HepG2 (cell line): ENCODE data around the gene KCNAB1. TPM values are rescaled to one million over a fixed set of nuclear protein-coding genes. Genes with fewer than 3 reads are reported as not detected.

Experiments used
- FOXK2 ChIP-seq: fragments of 450-650 bp; IDR thresholded peaks from 2 replicates; pipeline ENCODE4 v1.6.1; 2016
- JUNB ChIP-seq: sonication (generic); formaldehyde crosslinking; IDR thresholded peaks from 2 replicates; pipeline ENCODE4 v1.8.0; 2022; ENCODE audit warnings: missing genetic modification reagents, mild to moderate bottlenecking, borderline replicate concordance
- MAZ ChIP-seq, 2 experiments: sonication (generic) in 1 of 2; formaldehyde crosslinking in 1 of 2; IDR thresholded peaks; 2 replicates each; pipeline versions ENCODE4 v1.5.0 to v1.6.1; 2012 to 2020; ENCODE audit warnings: low read depth in 2 of 2, mild to moderate bottlenecking in 2 of 2, borderline replicate concordance in 1 of 2, improper control_type of control experiment in 1 of 2, low read length in 1 of 2, missing genetic modification reagents in 1 of 2, moderate library complexity in 1 of 2
- PRDM15 ChIP-seq: sonication (generic); formaldehyde crosslinking; IDR thresholded peaks from 2 replicates; pipeline ENCODE4 v1.4.0; 2020; ENCODE audit warnings: missing genetic modification reagents
- YEATS4 ChIP-seq: sonication (generic); formaldehyde crosslinking; IDR thresholded peaks from 2 replicates; pipeline ENCODE4 v1.4.0; 2020; ENCODE audit warnings: missing genetic modification reagents, borderline replicate concordance
- ZBTB14 ChIP-seq: sonication (generic); formaldehyde crosslinking; IDR thresholded peaks from 2 replicates; pipeline ENCODE4 v1.4.0; 2020; ENCODE audit warnings: missing genetic modification reagents
- ZNF232 ChIP-seq: sonication (generic); formaldehyde crosslinking; IDR thresholded peaks from 2 replicates; pipeline ENCODE4 v1.4.0; 2020; ENCODE audit warnings: missing genetic modification reagents, borderline replicate concordance
- ZNF276 ChIP-seq: sonication (generic); formaldehyde crosslinking; IDR thresholded peaks from 2 replicates; pipeline ENCODE4 v1.4.0; 2020; ENCODE audit warnings: mild to moderate bottlenecking, low read depth, missing genetic modification reagents
- ZNF567 ChIP-seq: sonication (generic); formaldehyde crosslinking; IDR thresholded peaks from 2 replicates; pipeline ENCODE4 v1.8.1; 2023; ENCODE audit warnings: mild to moderate bottlenecking, missing genetic modification reagents, borderline replicate concordance
- ZNF770 ChIP-seq: sonication (generic); formaldehyde crosslinking; IDR thresholded peaks from 2 replicates; pipeline ENCODE4 v1.5.0; 2020; ENCODE audit warnings: mild to moderate bottlenecking, missing genetic modification reagents
- polyA plus RNA-seq, 8 experiments: library from polyadenylated mRNA; depleted of rRNA in 3 of 8; stranded (reverse) in 7 of 8; unstranded in 1 of 8; fragments of >200 nt; fragmentation: Illumina TruSeq in 4 of 8; extraction: Trizol in 4 of 8; gene quantifications; 2 replicates each; pipeline versions ENCODE4 v1.2.1 to v1.2.3, GENCODE V29; 2011 to 2016; ENCODE audit warnings: low read depth in 4 of 8, missing spikeins in 1 of 8, mixed read lengths in 1 of 8; ENCODE audit not compliant: insufficient read depth in 1 of 8
- total RNA-seq, 5 experiments: library from RNA; depleted of rRNA; stranded (reverse); fragments of >200 nt; fragmentation: Illumina TruSeq; extraction: Trizol; gene quantifications; 2 replicates each; pipeline ENCODE4 v1.2.3, GENCODE V29; 2016; ENCODE audit warnings: low read depth in 1 of 5
- TF ChIP-seq, protein P1 (sequence below): sonication (generic); formaldehyde crosslinking; IDR thresholded peaks from 2 replicates; pipeline ENCODE4 v1.4.0; 2020; ENCODE audit warnings: low read depth, mild to moderate bottlenecking, missing genetic modification reagents
- TF ChIP-seq, protein P2 (sequence below): fragments of 450-650 bp; IDR thresholded peaks from 2 replicates; pipeline ENCODE4 v1.6.1; 2016
- TF ChIP-seq, protein P3 (sequence below): sonication (generic); formaldehyde crosslinking; IDR thresholded peaks from 2 replicates; pipeline ENCODE4 v1.8.0; 2022; ENCODE audit warnings: mild to moderate bottlenecking, missing genetic modification reagents, moderate library complexity

KCNAB1 gene
- total and polyA plus RNA-seq, 2 of the 13 experiments (the other 11 are each of a cell fraction or from before 2014, with no cell fraction given): not detected

GRCh38 chr3:156554842-156555687 lies 434.7 kb downstream of the KCNAB1 start, which contains the start of gene SSR3 (continued):
- TF ChIP-seq ZNF276 (CRISPR knock-in tag) (no peak), FOXK2 (no peak), YEATS4 (peak; percentile 97), MAZ (IDR thresholded peaks at IDR 0.05; ENCODE audit: borderline replicate concordance, low read depth, low read length) (no peak), MAZ (CRISPR knock-in tag; IDR thresholded peaks at IDR 0.05; ENCODE audit: low read depth) (peak; percentile 52; the same call in 1 of the 2 replicates), PRDM15 (CRISPR knock-in tag) (no peak), ZNF567 (CRISPR knock-in tag) (no peak), ZNF232 (CRISPR knock-in tag) (no peak; the same call in 1 of the 2 replicates), JUNB (CRISPR knock-in tag) (no peak), ZBTB14 (CRISPR knock-in tag) (no peak), ZNF770 (CRISPR knock-in tag) (peak; percentile 58; the same call in 1 of the 2 replicates)
- TF ChIP-seq, protein P1, sequence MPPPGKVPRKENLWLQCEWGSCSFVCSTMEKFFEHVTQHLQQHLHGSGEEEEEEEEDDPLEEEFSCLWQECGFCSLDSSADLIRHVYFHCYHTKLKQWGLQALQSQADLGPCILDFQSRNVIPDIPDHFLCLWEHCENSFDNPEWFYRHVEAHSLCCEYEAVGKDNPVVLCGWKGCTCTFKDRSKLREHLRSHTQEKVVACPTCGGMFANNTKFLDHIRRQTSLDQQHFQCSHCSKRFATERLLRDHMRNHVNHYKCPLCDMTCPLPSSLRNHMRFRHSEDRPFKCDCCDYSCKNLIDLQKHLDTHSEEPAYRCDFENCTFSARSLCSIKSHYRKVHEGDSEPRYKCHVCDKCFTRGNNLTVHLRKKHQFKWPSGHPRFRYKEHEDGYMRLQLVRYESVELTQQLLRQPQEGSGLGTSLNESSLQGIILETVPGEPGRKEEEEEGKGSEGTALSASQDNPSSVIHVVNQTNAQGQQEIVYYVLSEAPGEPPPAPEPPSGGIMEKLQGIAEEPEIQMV (CRISPR knock-in tag): no peak
- TF ChIP-seq, protein P2, sequence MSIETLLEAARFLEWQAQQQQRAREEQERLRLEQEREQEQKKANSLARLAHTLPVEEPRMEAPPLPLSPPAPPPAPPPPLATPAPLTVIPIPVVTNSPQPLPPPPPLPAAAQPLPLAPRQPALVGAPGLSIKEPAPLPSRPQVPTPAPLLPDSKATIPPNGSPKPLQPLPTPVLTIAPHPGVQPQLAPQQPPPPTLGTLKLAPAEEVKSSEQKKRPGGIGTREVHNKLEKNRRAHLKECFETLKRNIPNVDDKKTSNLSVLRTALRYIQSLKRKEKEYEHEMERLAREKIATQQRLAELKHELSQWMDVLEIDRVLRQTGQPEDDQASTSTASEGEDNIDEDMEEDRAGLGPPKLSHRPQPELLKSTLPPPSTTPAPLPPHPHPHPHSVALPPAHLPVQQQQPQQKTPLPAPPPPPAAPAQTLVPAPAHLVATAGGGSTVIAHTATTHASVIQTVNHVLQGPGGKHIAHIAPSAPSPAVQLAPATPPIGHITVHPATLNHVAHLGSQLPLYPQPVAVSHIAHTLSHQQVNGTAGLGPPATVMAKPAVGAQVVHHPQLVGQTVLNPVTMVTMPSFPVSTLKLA: 0 out of 2 replicates have a peak, but pooled peaks have one; percentile 8
- TF ChIP-seq, protein P3, sequence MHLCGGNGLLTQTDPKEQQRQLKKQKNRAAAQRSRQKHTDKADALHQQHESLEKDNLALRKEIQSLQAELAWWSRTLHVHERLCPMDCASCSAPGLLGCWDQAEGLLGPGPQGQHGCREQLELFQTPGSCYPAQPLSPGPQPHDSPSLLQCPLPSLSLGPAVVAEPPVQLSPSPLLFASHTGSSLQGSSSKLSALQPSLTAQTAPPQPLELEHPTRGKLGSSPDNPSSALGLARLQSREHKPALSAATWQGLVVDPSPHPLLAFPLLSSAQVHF: no peak; the same call in 1 of the 2 replicates
